ENCODE data around the gene FIS1. TPM values are rescaled to one million over a fixed set of nuclear protein-coding genes. Genes with fewer than 3 reads are reported as not detected.

The FIS1 gene
- total RNA-seq, 1 experiment from 2014 or later, result 99.9 TPM

DNA sequence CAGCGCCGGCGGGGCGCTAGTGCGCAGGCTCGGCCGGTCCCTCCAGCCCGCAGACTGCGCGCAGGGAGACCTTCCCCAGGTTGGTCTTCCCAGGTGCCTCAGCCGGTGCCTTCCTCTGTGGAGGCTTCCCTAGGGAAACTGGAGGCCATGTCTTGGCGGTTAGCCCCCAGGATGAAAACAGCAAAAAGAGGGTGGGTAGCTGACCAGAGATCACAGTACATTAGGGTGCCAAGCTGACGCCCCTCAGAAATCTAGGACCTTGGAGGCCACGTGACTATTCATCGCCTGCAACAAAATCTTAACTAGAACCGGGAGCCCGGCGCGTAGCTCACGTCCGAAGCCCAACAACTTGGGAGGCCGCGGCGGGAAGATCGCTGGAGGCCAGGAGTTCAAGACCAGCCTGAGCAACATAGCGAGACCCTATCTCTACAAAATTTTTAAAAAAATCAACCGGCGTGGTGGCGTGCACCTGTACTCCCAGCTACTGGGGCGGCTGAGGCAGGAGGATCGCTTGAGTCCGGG is 327 bp upstream of the FIS1 start:
- Mint-ChIP-seq H3K9me3 (ENCODE audit: unreplicated experiment) (no peaks in the 10 kb centered on the region), H3K4me3 (ENCODE audit: unreplicated experiment) (peak overlapping the region; percentile 92), H3K27ac (ENCODE audit: unreplicated experiment) (peak overlapping the region; percentile 93), H3K27me3 (ENCODE audit: insufficient read depth, unreplicated experiment) (no peaks in the 10 kb centered on the region), H3K36me3 (ENCODE audit: insufficient read depth, unreplicated experiment) (peaks cover 38% of the 10 kb centered on the region), H3K4me1 (ENCODE audit: low read depth, unreplicated experiment) (peaks cover 10% of the 10 kb centered on the region)
- intact Hi-C loops (cut with micrococcal nuclease; ENCODE audit: unreplicated experiment), result no loop called here
- Histone ChIP-seq H3K9me3 (no peaks in the 10 kb centered on the region), H3K4me3 (ENCODE audit: low read depth, low read length) (peak overlapping the region; percentile 95), H3K27me3 (replicated peaks; ENCODE audit: control insufficient read depth, insufficient read depth, low read length) (no peaks in the 10 kb centered on the region), H3K36me3 (ENCODE audit: control insufficient read depth, insufficient read depth, low read length) (no peaks in the 10 kb centered on the region; the same call in none of the 2 replicates), H3K4me1 (peaks cover 13% of the 10 kb centered on the region; the same call in 1 of the 2 replicates)
- ChIA-PET CTCF (interaction anchor here (1.0 to 2.3 kb wide), 5 partner anchors 11 to 264 kb away, joined by 14 to 49 read pairs (median 29); partner anchors contain the start of genes PLOD3 and ZNHIT1), POLR2A (interaction anchor here (1.4 kb wide), 1 partner anchor 28 kb away, joined by 10 read pairs; the partner anchor contains the start of genes PLOD3 and ZNHIT1)
- BruUV-seq (replicated peaks), result no TSS peak
- TF ChIP-seq CTCF (IDR thresholded peaks at IDR 0.05; ENCODE audit: insufficient read depth in 1 of 2, low read depth in 1 of 2, low read length in 1 of 2, severe bottlenecking in 1 of 2, unreplicated experiment in 1 of 2), result no peak
- DNase-seq, result no peak

GRCh38 chr7:101243646-101244374 is 1.1 kb downstream of the FIS1 start:
- peak overlapping the region; percentile 93 for H3K27ac Mint-ChIP-seq (ENCODE audit: unreplicated experiment)

More at GRCh38 chr7:101243646-101244374, 1.1 kb downstream of the FIS1 start:
- Mint-ChIP-seq H3K27me3 (ENCODE audit: insufficient read depth, unreplicated experiment) (no peaks in the 10 kb centered on the region), H3K4me1 (ENCODE audit: low read depth, unreplicated experiment) (peaks cover 10% of the 10 kb centered on the region), H3K36me3 (ENCODE audit: insufficient read depth, unreplicated experiment) (peaks cover 40% of the 10 kb centered on the region), H3K4me3 (ENCODE audit: unreplicated experiment) (peak overlapping the region; percentile 92), H3K9me3 (ENCODE audit: unreplicated experiment) (no peaks in the 10 kb centered on the region)
- POLR2A ChIA-PET, result interaction anchor here (0.7 to 1.4 kb wide), 4 partner anchors 9 to 64 kb away, joined by 3 to 10 read pairs (median 4); partner anchors contain the start of genes PLOD3 and ZNHIT1
- TF ChIP-seq CTCF (IDR thresholded peaks at IDR 0.05; ENCODE audit: insufficient read depth in 1 of 2, low read depth in 1 of 2, low read length in 1 of 2, severe bottlenecking in 1 of 2, unreplicated experiment in 1 of 2), result no peak
- peak overlapping the region; percentile 95 for H3K4me3 ChIP-seq (ENCODE audit: low read depth, low read length)
- CTCF ChIA-PET, result interaction anchor here (0.6 to 2.3 kb wide), 14 partner anchors 8 to 386 kb away, joined by 3 to 49 read pairs (median 4); partner anchors contain the start of genes PLOD3 and ZNHIT1
- no TSS peak for BruUV-seq (replicated peaks)
- no peaks in the 10 kb centered on the region; the same call in 1 of the 2 replicates for H3K36me3 ChIP-seq (ENCODE audit: control insufficient read depth, insufficient read depth, low read length)
- DNase-seq, result no peak
- peaks cover 13% of the 10 kb centered on the region; the same call in 1 of the 2 replicates for H3K4me1 ChIP-seq
- no peaks in the 10 kb centered on the region for H3K27me3 ChIP-seq (replicated peaks; ENCODE audit: control insufficient read depth, insufficient read depth, low read length)
- intact Hi-C loops (cut with micrococcal nuclease; ENCODE audit: unreplicated experiment), result loop anchor here (1.0 kb wide), 5 partner anchors 8 to 100 kb away; partner anchors contain the start of gene ZNHIT1
- no peaks in the 10 kb centered on the region for H3K9me3 ChIP-seq
